Activated T-cell treated with anti-CD3 and anti-CD28 coated beads for 1 hour (primary cell): ENCODE data around the gene EIF2A.
"Not testable (repeated sequence)": the region's sequence is repeated elsewhere in the genome, so short reads cannot be mapped to it uniquely, and the experiment has no call there.

ENCODE experiments used
- DNase-seq: peaks from one replicate; pipeline ENCODE4 v3.0.0-alpha.2; 2020; ENCODE audit warnings: low read depth

Gene EIF2A

GRCh38 chr3:150546226-150547044 is at the start of gene EIF2A, which contains the start of gene SERP1:
TSS of gene EIF2A (plus strand) at chr3:150546787. CDS start at chr3:150546803, 16 bp downstream.
TSS of gene SERP1 (minus strand) at chr3:150546496. CDS start at chr3:150546135, 361 bp downstream.
- DNase-seq, result peak; percentile 98

GRCh38 chr3:150497956-150498355 is 48.6 kb upstream of the EIF2A start:
- no peak for DNase-seq

GRCh38 chr3:150500960-150501359 is 45.6 kb upstream of the EIF2A start:
- not testable (repeated sequence) for DNase-seq

GRCh38 chr3:150503402-150504099 is 43.0 kb upstream of the EIF2A start:
- no peak for DNase-seq

DNA sequence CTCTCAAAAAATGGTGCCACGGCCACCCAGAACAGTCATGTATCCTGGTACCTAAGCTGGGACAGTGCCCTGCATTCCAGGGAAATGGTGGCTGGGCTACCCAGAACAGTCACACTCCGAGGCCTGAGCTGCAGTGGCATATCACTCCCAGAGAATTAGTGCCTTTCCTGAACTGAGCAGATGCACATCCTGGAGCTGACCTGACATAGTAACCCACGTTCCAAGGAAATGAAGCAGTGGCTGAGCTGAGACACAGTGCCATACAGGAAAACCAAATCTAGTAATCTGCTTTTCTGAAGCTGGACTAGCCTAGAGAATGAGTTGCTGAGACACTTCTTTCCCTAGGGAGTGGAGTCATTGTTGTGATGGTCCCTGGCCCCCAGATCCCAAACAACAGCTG is 42.1 kb upstream of the EIF2A start:
- no peak for DNase-seq

- DNase-seq, result no peak
These were observed 38.2 kb upstream of the EIF2A start for GRCh38 chr3:150508401-150508800.

DNA sequence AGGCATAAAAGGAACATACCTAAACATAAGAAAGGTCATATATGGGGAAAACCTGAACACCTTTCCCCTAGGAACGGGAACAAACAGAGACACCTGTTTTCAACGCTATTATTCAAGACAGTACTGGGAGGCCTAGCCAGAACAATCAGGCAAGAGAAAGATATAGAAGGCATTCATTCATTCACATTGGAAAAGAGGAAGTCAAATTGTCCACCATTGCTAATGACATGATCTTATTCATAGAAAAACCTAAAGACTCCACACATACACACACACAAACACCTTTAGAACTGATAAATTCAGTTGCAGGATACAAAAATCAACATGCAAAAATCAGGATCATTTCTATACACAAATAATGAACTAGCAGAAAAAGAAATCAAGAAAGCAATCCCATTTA is 36.8 kb upstream of the EIF2A start:
- DNase-seq, result no peak

DNA sequence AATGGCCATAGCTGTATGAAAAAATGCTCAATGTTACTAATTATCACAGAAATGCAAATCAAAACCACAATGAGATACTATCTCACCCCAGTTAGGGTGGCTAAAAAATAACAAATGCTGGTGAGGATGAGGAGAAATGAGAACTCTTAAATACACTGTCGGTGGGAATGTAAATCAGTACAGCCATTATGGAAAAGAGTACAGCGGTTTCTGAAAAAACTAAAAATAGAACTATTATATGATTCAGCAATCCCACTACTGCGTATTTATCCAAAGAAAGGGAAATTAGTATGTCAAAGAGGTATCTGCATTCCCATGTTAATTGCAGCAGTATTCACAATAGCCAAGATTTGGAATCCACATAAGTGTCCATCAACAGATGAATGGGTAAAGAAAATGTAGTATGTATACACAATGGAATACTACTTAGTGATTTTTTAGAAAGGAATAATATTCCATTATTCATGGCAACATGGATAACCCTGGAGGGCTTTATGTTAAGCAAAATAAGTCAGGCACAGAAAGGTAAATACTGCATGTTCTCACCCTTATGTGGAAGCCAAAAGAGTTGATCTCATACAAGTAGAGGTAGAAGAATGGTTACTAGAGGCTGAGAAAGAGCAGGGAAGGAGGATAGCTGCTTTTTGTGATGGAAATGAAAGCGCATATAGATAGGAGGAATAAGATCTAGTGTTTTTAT is 35.3 kb upstream of the EIF2A start:
- no peak for DNase-seq

DNA sequence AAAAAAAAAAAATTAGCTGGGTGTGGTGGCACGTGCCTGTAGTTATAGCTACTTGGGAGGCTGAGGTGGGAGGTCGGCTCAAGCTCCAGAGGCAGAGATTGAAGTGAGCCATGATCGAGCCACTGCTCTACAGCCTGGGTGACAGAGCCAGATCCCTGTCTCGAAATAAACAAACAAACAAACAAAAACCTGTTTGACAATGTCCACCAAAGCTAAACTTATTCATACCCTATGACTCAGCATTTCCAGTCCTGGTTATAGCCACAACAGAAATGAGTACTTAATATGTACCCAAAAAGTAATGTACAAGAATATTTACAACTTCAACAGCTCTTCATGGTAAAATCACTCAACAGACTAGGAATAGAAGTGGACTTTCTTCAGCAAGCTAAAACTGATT is 31.4 kb upstream of the EIF2A start:
- no peak for DNase-seq

- DNase-seq, result no peak
These were observed 27.6 kb upstream of the EIF2A start for GRCh38 chr3:150519026-150519425.

- DNase-seq, result no peak
These were observed 26.2 kb upstream of the EIF2A start for GRCh38 chr3:150520408-150520807.

DNA sequence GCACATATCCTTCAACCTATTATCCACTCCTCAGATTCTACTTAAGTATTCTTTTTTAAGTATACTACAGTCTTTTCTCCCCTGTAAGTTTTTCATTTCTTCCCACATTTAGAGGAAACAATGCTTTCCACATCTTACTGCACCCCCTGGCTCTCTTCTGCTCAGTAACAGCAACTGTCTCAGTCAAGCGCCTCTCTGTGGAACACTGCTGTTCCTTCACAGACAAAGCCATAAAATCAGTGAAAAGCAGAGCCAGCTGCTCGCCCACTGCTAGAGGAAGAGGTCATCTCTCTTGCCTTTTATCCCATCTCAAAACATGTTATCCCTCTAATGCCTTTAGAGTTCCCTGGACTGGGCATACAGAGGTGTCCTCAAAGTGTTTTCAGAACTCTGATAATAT is 25.1 kb upstream of the EIF2A start:
- DNase-seq, result no peak

DNA sequence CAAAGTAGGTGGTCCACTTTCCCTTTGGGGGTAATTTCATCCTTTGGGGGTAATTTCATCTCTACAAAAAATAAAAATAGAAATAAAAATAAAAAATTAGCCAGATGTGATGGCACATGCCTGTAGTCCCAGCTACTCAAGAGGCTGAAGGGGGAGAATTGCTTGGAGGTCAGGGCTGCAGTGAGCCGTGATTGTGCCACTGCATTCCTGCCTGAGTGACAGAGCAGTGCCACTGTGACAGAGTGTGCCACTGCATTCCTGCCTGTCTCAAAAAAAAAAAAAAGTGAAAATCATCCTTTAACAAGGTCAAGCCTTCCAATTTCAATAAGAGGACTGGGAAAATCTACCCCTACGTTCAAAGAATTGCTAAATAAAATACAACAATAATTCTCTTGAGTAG is 23.0 kb upstream of the EIF2A start:
- no peak for DNase-seq

DNA sequence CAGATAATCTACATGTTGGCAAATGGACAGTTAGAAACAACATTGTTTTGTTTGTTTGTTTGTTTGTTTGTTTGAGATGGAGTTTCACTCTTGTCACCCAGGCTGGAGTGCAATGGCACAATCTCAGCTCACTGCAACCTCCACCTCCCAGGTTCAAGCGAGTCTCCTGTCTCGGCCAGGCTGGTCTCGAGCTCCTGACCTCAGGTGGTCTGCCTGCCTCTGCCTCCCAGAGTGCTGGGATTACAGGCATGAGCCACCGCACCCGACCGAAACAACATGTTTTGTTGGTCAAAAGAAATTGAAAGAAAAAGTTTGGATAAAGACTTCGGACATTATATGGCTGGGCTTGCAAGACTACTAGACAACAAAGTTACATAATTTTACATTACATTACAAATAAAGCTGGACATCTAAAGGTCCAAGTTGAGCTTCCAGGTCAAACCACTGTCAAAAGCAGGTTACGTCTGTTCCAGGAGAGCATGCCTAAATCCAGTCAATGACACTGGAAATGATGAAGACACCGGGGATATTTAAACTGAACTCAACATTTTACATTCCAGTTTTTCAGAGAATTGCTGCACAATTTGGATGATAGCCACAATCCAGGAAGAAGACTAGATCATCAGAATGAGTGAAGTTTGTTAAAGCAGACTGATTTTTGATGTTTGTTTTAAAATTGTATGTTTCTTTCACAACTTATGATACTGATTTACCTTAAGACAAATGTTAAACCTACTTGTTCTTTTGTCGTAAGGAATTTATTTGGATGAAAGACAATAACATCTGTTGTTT is 18.9 kb upstream of the EIF2A start:
- DNase-seq, result no peak

DNA sequence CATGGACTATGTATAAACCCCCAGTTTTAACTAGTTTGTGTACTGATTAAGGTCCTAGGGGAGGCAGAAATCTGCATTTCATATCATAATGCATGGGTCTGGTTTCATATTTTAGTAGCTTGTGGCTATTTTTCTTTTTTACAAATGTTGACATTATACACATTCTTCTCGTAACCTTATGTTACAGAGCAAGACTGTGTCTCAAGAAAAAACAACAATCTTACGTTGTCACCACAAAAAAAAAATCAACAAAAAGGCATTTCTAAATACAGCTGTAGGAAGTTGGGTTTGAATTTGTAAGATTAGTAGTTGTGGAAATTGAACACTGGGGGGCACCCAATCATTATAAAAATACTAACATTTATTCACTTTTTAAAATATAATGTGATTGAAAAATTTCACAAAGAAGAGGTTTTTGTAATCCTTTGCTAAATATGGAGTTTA is 18.2 kb upstream of the EIF2A start:
- no peak for DNase-seq

- DNase-seq, result no peak
These were observed 14.8 kb upstream of the EIF2A start for GRCh38 chr3:150531775-150532174.

DNA sequence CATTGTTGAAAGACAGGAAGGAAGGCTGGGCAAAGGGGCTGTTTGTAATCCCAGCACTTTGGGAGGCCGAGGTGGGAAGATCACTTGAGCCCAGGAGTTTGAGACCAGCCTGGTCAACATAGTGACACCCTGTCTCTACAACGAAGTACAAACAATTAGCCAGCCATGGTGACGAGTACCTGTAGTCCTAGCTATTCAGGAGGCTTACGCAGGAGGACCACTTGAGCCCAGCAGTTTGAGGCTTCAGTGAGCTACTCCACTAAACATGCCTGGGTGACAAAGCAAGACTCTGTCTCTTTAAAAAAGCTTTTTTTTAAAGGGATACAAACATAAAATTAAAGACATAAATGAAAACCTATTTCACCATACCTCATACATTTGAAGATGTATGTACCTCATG is 11.4 kb upstream of the EIF2A start:
- no peak for DNase-seq

GRCh38 chr3:150538324-150539208 is 8.0 kb upstream of the EIF2A start:
- no peak for DNase-seq

DNA sequence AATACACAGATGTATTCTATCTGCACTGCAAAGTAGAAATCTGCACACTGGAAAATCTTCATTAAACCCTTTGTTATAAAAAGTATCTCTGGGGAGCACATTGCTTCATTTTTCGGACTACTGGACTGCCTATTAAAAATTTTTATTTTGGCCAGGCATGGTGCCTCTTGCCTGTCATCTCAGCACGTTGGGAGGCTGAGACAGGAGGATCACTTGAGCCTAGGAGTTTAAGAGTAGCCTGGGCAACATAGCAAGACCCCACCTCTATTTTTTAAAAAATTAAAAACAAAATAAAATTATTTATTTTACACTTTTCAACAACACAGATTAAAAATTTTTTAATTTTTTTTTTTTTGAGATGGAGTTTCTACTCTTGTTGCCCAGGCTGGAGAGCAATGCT is 6.3 kb upstream of the EIF2A start:
- no peak for DNase-seq

DNA sequence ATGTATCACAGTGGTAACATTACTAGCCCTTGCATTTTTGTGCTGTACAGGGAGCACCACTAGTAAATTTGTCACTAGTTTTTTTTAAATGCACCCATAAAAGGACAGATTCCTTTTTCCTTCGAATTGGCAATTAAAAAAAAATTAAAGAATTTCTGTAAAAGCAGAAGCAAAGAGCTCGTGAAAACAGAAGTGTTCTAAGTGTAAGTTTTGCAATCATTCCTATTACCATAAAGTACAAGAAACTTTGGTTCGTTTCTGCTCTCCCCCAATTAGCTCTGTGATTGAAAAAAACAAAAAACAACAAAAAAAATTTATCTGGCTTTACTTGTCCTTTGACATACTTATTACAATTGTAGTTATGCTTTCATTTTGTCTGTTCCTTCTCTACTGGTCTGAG is 5.6 kb upstream of the EIF2A start:
- DNase-seq, result no peak

GRCh38 chr3:150543128-150543527 is 3.5 kb upstream of the EIF2A start:
- no peak for DNase-seq
